Activated naive CD8-positive, alpha-beta T cell treated with anti-CD3 and anti-CD28 coated beads, Interleukin-2, amount 50 U/mL, for 16 hours (primary cell): ENCODE measurements around the gene IL1A.

Source experiments
- DNase-seq: peaks from one replicate; pipeline ENCODE4 v3.0.0-alpha.2; 2020; ENCODE audit warnings: low read depth, low spot score

The IL1A gene

GRCh38 chr2:112818094-112818902 lies 34.0 kb upstream of the IL1A start:
- DNase-seq: no peak

GRCh38 chr2:112817082-112817689 lies 32.9 kb upstream of the IL1A start:
- DNase-seq: no peak

- no peak for DNase-seq
Observed at GRCh38 chr2:112814278-112814677, 30.0 kb upstream of the IL1A start.

GRCh38 chr2:112813280-112813966 lies 29.1 kb upstream of the IL1A start:
- no peak for DNase-seq

GRCh38 chr2:112812318-112813267 lies 28.3 kb upstream of the IL1A start:
- no peak for DNase-seq

GRCh38 chr2:112811841-112812306 lies 27.6 kb upstream of the IL1A start:
- DNase-seq: no peak

- DNase-seq: no peak
Observed at GRCh38 chr2:112811276-112811831, 27.1 kb upstream of the IL1A start.

GRCh38 chr2:112809112-112809511 lies 24.8 kb upstream of the IL1A start:
- DNase-seq: no peak

- DNase-seq: no peak
Observed at GRCh38 chr2:112807233-112807807, 23.0 kb upstream of the IL1A start.

GRCh38 chr2:112805542-112805941 lies 21.2 kb upstream of the IL1A start:
- no peak for DNase-seq

GRCh38 chr2:112803691-112804521 lies 19.6 kb upstream of the IL1A start:
- DNase-seq: no peak

- DNase-seq: no peak
Observed at GRCh38 chr2:112800881-112801583, 16.7 kb upstream of the IL1A start.

GRCh38 chr2:112798979-112799975 lies 15.0 kb upstream of the IL1A start:
- no peak for DNase-seq

GRCh38 chr2:112796486-112796885 lies 12.2 kb upstream of the IL1A start:
- DNase-seq: no peak

GRCh38 chr2:112795774-112796173 lies 11.5 kb upstream of the IL1A start:
- DNase-seq: no peak

- DNase-seq: no peak
Observed at GRCh38 chr2:112794841-112795240, 10.5 kb upstream of the IL1A start.

GRCh38 chr2:112794131-112794733 lies 9.9 kb upstream of the IL1A start:
- no peak for DNase-seq
